DLD1 (cell line): Measurements from ENCODE around the gene SERHL2.
"Not testable (repeated sequence)": the region's sequence is repeated elsewhere in the genome, so short reads cannot be mapped to it uniquely, and the experiment has no call there.

Experiments used
- in situ Hi-C: cut with HindIII; loops from 2 replicates; pipeline ENCODE4 v1.10.0; 2017; ENCODE audit warnings: low sequenced_read_pairs

SERHL2 gene

GRCh38 chr22:42535082-42535731 lies 18.5 kb upstream of the SERHL2 start:
- in situ Hi-C loops, result not testable (repeated sequence)

GRCh38 chr22:42536166-42536565 lies 17.6 kb upstream of the SERHL2 start:
- in situ Hi-C loops, result no loop called here

- in situ Hi-C loops, result not testable (repeated sequence)
These were observed 17.1 kb upstream of the SERHL2 start for GRCh38 chr22:42536634-42537033.

GRCh38 chr22:42537199-42537831 lies 16.4 kb upstream of the SERHL2 start:
- in situ Hi-C loops, result not testable (repeated sequence)

GRCh38 chr22:42539236-42539771 lies 14.5 kb upstream of the SERHL2 start:
- in situ Hi-C loops, result not testable (repeated sequence)

- in situ Hi-C loops, result no loop called here
These were observed 9.1 kb upstream of the SERHL2 start for GRCh38 chr22:42544686-42545085.

- in situ Hi-C loops, result no loop called here
These were observed 6.2 kb upstream of the SERHL2 start for GRCh38 chr22:42547562-42547961.

GRCh38 chr22:42548126-42548525 lies 5.6 kb upstream of the SERHL2 start:
- in situ Hi-C loops, result not testable (repeated sequence)

GRCh38 chr22:42548597-42549330 lies 5.0 kb upstream of the SERHL2 start:
- in situ Hi-C loops, result no loop called here

GRCh38 chr22:42549331-42550060 lies 4.3 kb upstream of the SERHL2 start:
- in situ Hi-C loops, result no loop called here

GRCh38 chr22:42552294-42552647 lies 1.5 kb upstream of the SERHL2 start:
- in situ Hi-C loops, result not testable (repeated sequence)

GRCh38 chr22:42560381-42560780 lies 6.6 kb downstream of the SERHL2 start:
- in situ Hi-C loops, result no loop called here

GRCh38 chr22:42560781-42561180 lies 7.0 kb downstream of the SERHL2 start:
- in situ Hi-C loops, result no loop called here

GRCh38 chr22:42561856-42562255 lies 8.1 kb downstream of the SERHL2 start:
- in situ Hi-C loops, result no loop called here

- in situ Hi-C loops, result no loop called here
These were observed 8.5 kb downstream of the SERHL2 start for GRCh38 chr22:42562279-42562678.

- in situ Hi-C loops, result no loop called here
These were observed 8.9 kb downstream of the SERHL2 start for GRCh38 chr22:42562684-42563083.

GRCh38 chr22:42563943-42564342 lies 10.2 kb downstream of the SERHL2 start:
- in situ Hi-C loops, result not testable (repeated sequence)

- in situ Hi-C loops, result no loop called here
These were observed 10.9 kb downstream of the SERHL2 start for GRCh38 chr22:42564699-42565098.

GRCh38 chr22:42565956-42566355 lies 12.2 kb downstream of the SERHL2 start:
- in situ Hi-C loops, result no loop called here

GRCh38 chr22:42567950-42568349 lies 14.2 kb downstream of the SERHL2 start:
- in situ Hi-C loops, result not testable (repeated sequence)

GRCh38 chr22:42570580-42570979 lies 16.8 kb downstream of the SERHL2 start:
- in situ Hi-C loops, result not testable (repeated sequence)
